Effector memory CD8-positive, alpha-beta T cell (primary cell): ENCODE results near the gene ARHGEF4.
A peak's percentile ranks its signal among the peaks of the same experiment; 100 is the strongest.

Experiments
- ATAC-seq: fragments of 150-1000 bp; cut with Tn5 transposase; replicated peaks from 2 replicates; pipeline ENCODE4 v1.10.0; 2021; ENCODE audit warnings: mild to moderate bottlenecking, moderate library complexity
- DNase-seq, 3 experiments: peaks; one replicate each; pipeline ENCODE4 v3.0.0; 2021
- H3K27ac Mint-ChIP-seq, 2 donors: one replicate each; pipeline ENCODE4 v1.8.0; 2022; ENCODE audit warnings: mild to moderate bottlenecking in 2 of 2, mixed read lengths in 2 of 2, moderate library complexity in 2 of 2
- H3K27me3 Mint-ChIP-seq, 2 donors: one replicate each; pipeline ENCODE4 v1.8.0; 2022; ENCODE audit warnings: mixed read lengths in 2 of 2
- H3K36me3 Mint-ChIP-seq: one replicate; pipeline ENCODE4 v1.8.0; 2022; ENCODE audit warnings: mild to moderate bottlenecking, moderate library complexity, mixed read lengths; ENCODE audit not compliant: insufficient read depth
- H3K4me1 Mint-ChIP-seq, 2 donors: one replicate each; pipeline ENCODE4 v1.8.0; 2022; ENCODE audit warnings: low read depth in 2 of 2, mixed read lengths in 2 of 2
- H3K4me3 Mint-ChIP-seq, 2 donors: one replicate each; pipeline ENCODE4 v1.8.0; 2022; ENCODE audit warnings: mild to moderate bottlenecking in 2 of 2, mixed read lengths in 2 of 2, moderate library complexity in 2 of 2
- H3K9me3 Mint-ChIP-seq, 2 donors: one replicate each; pipeline ENCODE4 v1.8.0; 2022; ENCODE audit warnings: mixed read lengths in 2 of 2

The ARHGEF4 gene

DNA sequence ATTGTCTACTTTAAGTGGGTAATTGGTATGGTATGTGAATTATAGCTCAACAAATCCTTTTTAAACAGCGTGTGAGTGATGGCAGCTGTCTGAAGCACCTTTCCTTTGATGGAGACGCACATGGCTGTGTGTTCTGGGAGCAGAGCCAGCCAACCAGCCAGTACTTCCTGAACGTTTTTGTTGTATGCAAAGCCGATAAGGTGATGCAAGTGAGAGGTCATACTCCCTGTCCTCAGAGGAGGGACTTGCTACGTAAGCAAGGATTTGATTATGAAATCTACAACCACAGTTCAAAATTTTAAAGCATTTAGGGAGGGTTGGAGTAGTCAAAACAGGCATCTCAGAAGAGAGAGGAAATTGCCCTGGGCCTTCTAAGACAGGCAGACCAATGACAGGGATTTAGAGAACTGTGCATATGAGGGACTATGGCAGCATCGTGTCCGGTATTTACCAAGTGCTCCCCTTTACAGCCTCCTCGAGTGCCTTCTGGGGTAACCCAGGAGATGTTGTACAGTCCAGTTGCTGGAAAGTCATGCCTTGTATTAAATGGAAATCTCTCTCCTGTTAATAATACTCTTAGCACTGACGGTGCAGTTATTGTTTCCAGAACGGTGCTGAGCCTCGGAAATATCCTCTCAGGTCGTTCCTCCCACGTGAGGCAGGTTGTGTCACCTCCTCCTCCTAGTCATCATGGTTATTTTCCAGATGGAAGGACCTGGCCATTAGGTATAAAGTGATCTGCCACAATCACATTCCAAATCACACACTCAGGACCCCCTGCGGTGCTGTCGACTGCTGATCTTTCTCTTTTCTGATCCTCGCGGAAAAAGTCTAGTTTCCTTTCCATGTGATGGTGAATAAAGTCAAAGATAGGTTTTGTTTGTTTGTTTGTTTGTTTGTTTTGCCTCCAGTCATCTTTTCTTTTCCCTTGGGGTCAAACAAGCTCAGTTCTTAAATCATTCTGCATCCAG is 28.4 kb downstream of the ARHGEF4 start:
- no peaks in the 10 kb centered on the region for H3K4me1 Mint-ChIP-seq
- peaks cover 14 to 18% of the 10 kb centered on the region in 2 donors for H3K27me3 Mint-ChIP-seq
- no peaks in the 10 kb centered on the region for H3K9me3 Mint-ChIP-seq
- no peak overlapping the region for H3K4me3 Mint-ChIP-seq
- ATAC-seq (no peak), DNase-seq (no peak)
- no peaks in the 10 kb centered on the region for H3K36me3 Mint-ChIP-seq
- peak overlapping the region in 1 of 2 donors; percentile 38 for H3K27ac Mint-ChIP-seq

DNA sequence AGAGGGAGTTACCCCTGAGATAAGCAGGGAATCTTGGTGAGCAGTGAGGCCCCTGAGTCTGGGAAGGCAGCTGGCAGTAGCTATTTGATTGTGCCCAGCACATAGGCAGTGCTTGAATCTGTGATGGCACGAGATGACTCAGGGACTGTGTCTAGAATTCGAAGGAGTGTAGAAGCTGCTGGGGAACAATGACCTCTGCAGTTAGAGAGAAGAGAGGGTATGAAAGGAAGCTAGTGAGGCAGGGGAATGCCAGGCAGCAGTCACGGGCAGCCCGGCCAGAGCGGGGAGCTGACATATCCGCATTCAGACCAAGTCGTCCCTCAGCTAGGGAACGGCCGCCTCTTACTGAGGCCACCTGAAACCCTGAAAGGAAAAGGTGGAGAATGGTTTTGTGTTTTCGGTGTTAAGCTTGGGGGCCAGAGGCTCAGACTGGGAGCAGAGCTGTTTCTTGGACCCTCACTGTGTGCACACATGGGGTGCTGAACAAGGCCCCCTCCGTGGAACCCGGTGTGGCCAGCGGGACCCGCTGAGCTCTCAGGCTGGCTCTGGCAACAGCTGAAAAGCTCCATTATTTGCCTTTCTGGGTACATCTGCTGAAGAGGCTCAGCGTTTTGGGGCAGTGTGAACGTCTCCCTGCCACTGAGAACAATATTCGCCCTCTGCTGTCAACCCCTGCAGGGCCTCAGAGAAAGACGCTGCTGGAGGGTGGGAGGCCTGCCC is 32.9 kb downstream of the ARHGEF4 start:
- Mint-ChIP-seq H3K4me1 (peaks cover 0 to 1% of the 10 kb centered on the region in 2 donors), H3K36me3 (no peaks in the 10 kb centered on the region), H3K27ac (no peak overlapping the region), H3K4me3 (no peak overlapping the region), H3K27me3 (peaks cover 20 to 28% of the 10 kb centered on the region in 2 donors), H3K9me3 (no peaks in the 10 kb centered on the region)
- DNase-seq (no peak), ATAC-seq (no peak)

DNA sequence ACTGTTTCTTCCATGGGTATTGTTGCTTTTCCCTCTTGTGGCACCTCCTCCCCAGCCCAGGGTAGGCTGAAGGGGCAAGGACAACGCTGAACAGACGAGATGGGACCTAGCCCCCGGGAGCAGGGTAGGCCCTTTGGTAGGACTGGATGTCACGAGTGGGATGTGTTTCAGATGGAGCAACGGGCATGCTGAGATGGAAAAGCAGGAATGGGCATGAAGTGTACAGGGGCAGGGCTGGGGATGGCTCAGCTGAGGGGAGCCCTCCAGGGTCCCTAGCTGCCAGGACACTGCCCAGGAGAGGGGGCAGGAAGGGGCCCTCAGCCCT is 33.4 kb downstream of the ARHGEF4 start:
- H3K36me3 Mint-ChIP-seq, result no peaks in the 10 kb centered on the region
- peaks cover 0 to 1% of the 10 kb centered on the region in 2 donors for H3K4me1 Mint-ChIP-seq
- no peak for ATAC-seq

GRCh38 chr2:130870779-130871178 is 34.1 kb downstream of the ARHGEF4 start:
- no peak overlapping the region for H3K27ac Mint-ChIP-seq
- ATAC-seq, result no peak
- H3K4me1 Mint-ChIP-seq, result peaks cover 0 to 1% of the 10 kb centered on the region in 2 donors
- H3K9me3 Mint-ChIP-seq, result no peaks in the 10 kb centered on the region
- H3K4me3 Mint-ChIP-seq, result no peak overlapping the region
- peaks cover 23 to 35% of the 10 kb centered on the region in 2 donors for H3K27me3 Mint-ChIP-seq
- DNase-seq, result no peak
- no peaks in the 10 kb centered on the region for H3K36me3 Mint-ChIP-seq

More for the DNA sequence above, 33.4 kb downstream of the ARHGEF4 start:
- Mint-ChIP-seq H3K27me3 (peaks cover 20 to 29% of the 10 kb centered on the region in 2 donors), H3K4me3 (no peak overlapping the region), H3K9me3 (no peaks in the 10 kb centered on the region), H3K27ac (no peak overlapping the region)
- DNase-seq, result no peak

- peaks cover 26 to 39% of the 10 kb centered on the region in 2 donors for H3K27me3 Mint-ChIP-seq
- H3K4me1 Mint-ChIP-seq, result peaks cover 0 to 1% of the 10 kb centered on the region in 2 donors
- H3K36me3 Mint-ChIP-seq, result no peaks in the 10 kb centered on the region
- H3K9me3 Mint-ChIP-seq, result no peaks in the 10 kb centered on the region
- no peak for ATAC-seq
- no peak overlapping the region for H3K4me3 Mint-ChIP-seq
- DNase-seq, result no peak
- no peak overlapping the region for H3K27ac Mint-ChIP-seq
Measured at GRCh38 chr2:130871843-130872740, 35.4 kb downstream of the ARHGEF4 start.

DNA sequence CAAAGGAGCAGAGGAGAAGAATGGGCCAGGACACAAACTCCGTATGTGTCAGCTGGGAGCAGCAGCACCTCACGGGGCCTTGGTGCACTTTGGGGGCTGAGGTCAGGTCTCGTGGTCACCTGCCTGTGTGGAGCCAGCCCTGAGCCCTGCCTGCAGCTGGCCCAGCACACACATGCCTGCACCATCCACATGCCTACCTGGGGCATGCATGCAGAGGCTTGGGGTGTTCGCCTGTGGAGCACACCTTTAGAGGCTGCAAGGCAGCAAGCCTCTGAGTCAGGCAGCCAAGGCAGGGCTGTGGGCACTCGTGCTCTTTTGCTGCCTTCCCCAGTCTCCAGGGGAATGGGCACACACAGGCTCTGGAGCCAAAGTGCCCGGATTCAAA is 36.0 kb downstream of the ARHGEF4 start:
- H3K4me3 Mint-ChIP-seq, result no peak overlapping the region
- H3K4me1 Mint-ChIP-seq, result peaks cover 0 to 1% of the 10 kb centered on the region in 2 donors
- H3K27me3 Mint-ChIP-seq, result peaks cover 26 to 39% of the 10 kb centered on the region in 2 donors
- DNase-seq (no peak), ATAC-seq (no peak)
- H3K36me3 Mint-ChIP-seq, result no peaks in the 10 kb centered on the region
- H3K27ac Mint-ChIP-seq, result no peak overlapping the region
- H3K9me3 Mint-ChIP-seq, result no peaks in the 10 kb centered on the region

- Mint-ChIP-seq H3K4me3 (peak overlapping the region in 1 of 2 donors; percentile 13), H3K9me3 (no peaks in the 10 kb centered on the region), H3K4me1 (peaks cover 0 to 1% of the 10 kb centered on the region in 2 donors), H3K27me3 (peaks cover 27 to 39% of the 10 kb centered on the region in 2 donors), H3K36me3 (no peaks in the 10 kb centered on the region), H3K27ac (no peak overlapping the region)
- ATAC-seq (peak; percentile 62), DNase-seq (peak; percentile 51 to 68 (median 57))
Measured at GRCh38 chr2:130873700-130874346, 37.1 kb downstream of the ARHGEF4 start.

GRCh38 chr2:130874512-130874911 is 37.8 kb downstream of the ARHGEF4 start:
- Mint-ChIP-seq H3K27ac (no peak overlapping the region), H3K4me1 (peaks cover 0 to 1% of the 10 kb centered on the region in 2 donors), H3K9me3 (no peaks in the 10 kb centered on the region), H3K4me3 (no peak overlapping the region), H3K27me3 (peaks cover 23 to 35% of the 10 kb centered on the region in 2 donors), H3K36me3 (no peaks in the 10 kb centered on the region)
- ATAC-seq (no peak), DNase-seq (no peak)

DNA sequence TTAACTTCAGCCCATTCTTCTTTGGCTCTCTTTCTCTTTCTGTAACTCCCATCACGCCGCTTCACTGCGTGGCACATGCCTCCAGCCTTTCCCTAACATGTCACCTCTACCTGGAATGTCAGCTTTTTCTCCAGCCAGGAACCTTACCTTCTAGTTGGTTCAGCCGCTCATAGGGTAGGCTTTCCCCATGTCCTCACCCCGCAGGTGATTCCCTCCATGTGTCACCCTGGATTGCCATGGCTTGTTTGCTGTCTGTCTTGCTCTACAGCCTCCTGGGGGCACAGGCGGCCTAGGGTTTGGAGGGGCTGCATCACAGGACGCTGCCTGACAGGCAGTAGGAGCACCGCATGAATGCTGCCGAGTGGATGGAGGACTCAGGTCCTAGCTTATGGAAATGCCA is 39.2 kb downstream of the ARHGEF4 start:
- Mint-ChIP-seq H3K27me3 (peaks cover 13 to 30% of the 10 kb centered on the region in 2 donors), H3K4me3 (no peak overlapping the region), H3K36me3 (no peaks in the 10 kb centered on the region), H3K27ac (no peak overlapping the region), H3K9me3 (no peaks in the 10 kb centered on the region), H3K4me1 (peaks cover 0 to 1% of the 10 kb centered on the region in 2 donors)
- ATAC-seq (no peak), DNase-seq (no peak)

DNA sequence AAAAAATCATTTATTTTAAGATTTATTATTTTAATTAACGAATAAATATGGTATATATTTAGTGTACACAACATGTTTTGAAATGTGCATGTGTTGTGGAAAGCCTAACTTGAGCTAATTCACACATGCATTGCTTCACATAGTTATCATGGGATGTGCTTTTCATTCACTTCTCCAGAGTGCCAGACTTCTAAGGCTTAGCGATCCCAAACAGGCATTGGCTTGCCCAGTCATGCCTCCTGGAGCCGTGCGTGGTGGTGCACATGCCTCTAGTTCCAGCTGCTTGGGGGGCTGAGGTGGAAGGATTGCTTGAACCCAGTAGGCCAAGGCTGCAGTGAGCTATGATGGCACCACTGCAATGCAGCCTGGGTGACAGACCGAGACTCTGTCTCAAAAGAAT is 40.5 kb downstream of the ARHGEF4 start:
- peaks cover 0 to 1% of the 10 kb centered on the region in 2 donors for H3K4me1 Mint-ChIP-seq
- peaks cover 22 to 41% of the 10 kb centered on the region in 2 donors for H3K27me3 Mint-ChIP-seq
- no peaks in the 10 kb centered on the region for H3K36me3 Mint-ChIP-seq
- ATAC-seq (no peak), DNase-seq (no peak)
- H3K9me3 Mint-ChIP-seq, result no peaks in the 10 kb centered on the region
- no peak overlapping the region for H3K4me3 Mint-ChIP-seq
- H3K27ac Mint-ChIP-seq, result no peak overlapping the region

GRCh38 chr2:130878316-130878715 is 41.6 kb downstream of the ARHGEF4 start:
- H3K27me3 Mint-ChIP-seq, result peaks cover 22 to 51% of the 10 kb centered on the region in 2 donors
- ATAC-seq (no peak), DNase-seq (no peak)
- no peak overlapping the region for H3K4me3 Mint-ChIP-seq
- H3K4me1 Mint-ChIP-seq, result peaks cover 0 to 1% of the 10 kb centered on the region in 2 donors
- no peaks in the 10 kb centered on the region for H3K9me3 Mint-ChIP-seq
- no peak overlapping the region for H3K27ac Mint-ChIP-seq
- H3K36me3 Mint-ChIP-seq, result no peaks in the 10 kb centered on the region

- Mint-ChIP-seq H3K4me3 (no peak overlapping the region), H3K36me3 (no peaks in the 10 kb centered on the region), H3K9me3 (no peaks in the 10 kb centered on the region), H3K27ac (no peak overlapping the region), H3K4me1 (peaks cover 0 to under 1% of the 10 kb centered on the region in 2 donors), H3K27me3 (peaks cover 22 to 54% of the 10 kb centered on the region in 2 donors)
- no peak for DNase-seq
- ATAC-seq, result no peak
Measured at GRCh38 chr2:130878933-130879332, 42.2 kb downstream of the ARHGEF4 start.
